ENCODE data around the gene CXorf66. TPM values are rescaled to one million over a fixed set of nuclear protein-coding genes. Genes with fewer than 3 reads are reported as not detected.

CXorf66 gene
- total and polyA plus RNA-seq, 9 of the 15 experiments (the other 6 are each of a cell fraction or from before 2014, with no cell fraction given), result not detected

GRCh38 chrX:139967300-139967699 lies 2.0 kb upstream of the CXorf66 start:
- no peak for TF ChIP-seq ZBTB26 (CRISPR knock-in tag; IDR thresholded peaks at IDR 0.05)
- TF ChIP-seq DACH1 (IDR thresholded peaks at IDR 0.05; ENCODE audit: partially characterized antibody), result no peak
- peak in 1 of 2 experiments; percentile 39; a peak in 1 of 4 replicates for TF ChIP-seq RAD21 (CRISPR knock-in tag; conservative IDR thresholded peaks at IDR 0.05 in 1 of 2, IDR thresholded peaks at IDR 0.05 in 1 of 2)
- no peak for TF ChIP-seq HOXB6 (CRISPR knock-in tag; IDR thresholded peaks at IDR 0.05; ENCODE audit: borderline replicate concordance)
- TF ChIP-seq ZNF212 (CRISPR knock-in tag; IDR thresholded peaks at IDR 0.05), result no peak
- peak in 2 of 3 experiments; percentile 50; a peak in 3 of 6 replicates for TF ChIP-seq CTCF (IDR thresholded peaks at IDR 0.05 in 2 of 3, conservative IDR thresholded peaks at IDR 0.05 in 1 of 3; ENCODE audit: insufficient read depth in 2 of 3, low read depth in 1 of 3, low read length in 3 of 3)
- no peaks in the 10 kb centered on the region for H3K79me2 ChIP-seq (ENCODE audit: control insufficient read depth, insufficient read depth, low read length)
- intact Hi-C loops (cut with micrococcal nuclease) (loop anchor here (10.0 kb wide), 1 partner anchor 382 kb away; no protein-coding TSS in a partner anchor), in situ Hi-C loops (cut with MboI) (no loop called here)
- H3K4me1 ChIP-seq (replicated peaks in 1 of 2; ENCODE audit: control insufficient read depth in 2 of 2, insufficient read depth in 2 of 2, low read length in 2 of 2), result no peaks in the 10 kb centered on the region
- FAIRE-seq (no peak), ATAC-seq (peak; percentile 67), DNase-seq (ENCODE audit: extremely low read depth in 1 of 4, low spot score in 3 of 4) (peak; percentile 20 to 37 (median 21))
- ChIA-PET POLR2A (interaction anchor here (0.6 kb wide), 1 partner anchor 300 kb away, joined by 3 read pairs; no protein-coding TSS in a partner anchor), CTCF (ENCODE audit: low intra/inter-chr PET ratio) (no interaction called here)
- H2AFZ ChIP-seq (ENCODE audit: low read depth, low read length), result no peak overlapping the region
- H3K4me3 ChIP-seq, result no peak overlapping the region
- WGBS (ENCODE audit: insufficient coverage, low coverage, missing lambda C conversion rate), result 4% methylated on average over 4 of the region's 4 CpGs
- H3K36me3 ChIP-seq (ENCODE audit: control insufficient read depth, insufficient read depth, low read length), result no peaks in the 10 kb centered on the region
- H3K4me2 ChIP-seq (ENCODE audit: insufficient read depth, low read length), result no peak overlapping the region
- no peaks in the 10 kb centered on the region for H3K9me3 ChIP-seq (replicated peaks; ENCODE audit: control insufficient read depth, insufficient read depth, low read depth, low read length)
- H3K9me1 ChIP-seq (ENCODE audit: control insufficient read depth, insufficient read depth, low read length), result no peaks in the 10 kb centered on the region
- no TSS peak for BruUV-seq (replicated peaks)
- no peaks in the 10 kb centered on the region for H4K20me1 ChIP-seq (replicated peaks; ENCODE audit: control insufficient read depth, insufficient read depth, low read length)
- no peak overlapping the region for H3K9ac ChIP-seq (ENCODE audit: insufficient read depth in 1 of 2, low read depth in 2 of 2, low read length in 2 of 2)
- H3K27me3 ChIP-seq (ENCODE audit: control insufficient read depth in 2 of 2, insufficient read depth in 2 of 2, low read length in 2 of 2), result no peaks in the 10 kb centered on the region
- no peak overlapping the region for H3K27ac ChIP-seq (ENCODE audit: extremely low read depth, low read depth, low read length)

Measured in K562 (cell line).